Measurements from ENCODE around the gene TMEM187.

DNA sequence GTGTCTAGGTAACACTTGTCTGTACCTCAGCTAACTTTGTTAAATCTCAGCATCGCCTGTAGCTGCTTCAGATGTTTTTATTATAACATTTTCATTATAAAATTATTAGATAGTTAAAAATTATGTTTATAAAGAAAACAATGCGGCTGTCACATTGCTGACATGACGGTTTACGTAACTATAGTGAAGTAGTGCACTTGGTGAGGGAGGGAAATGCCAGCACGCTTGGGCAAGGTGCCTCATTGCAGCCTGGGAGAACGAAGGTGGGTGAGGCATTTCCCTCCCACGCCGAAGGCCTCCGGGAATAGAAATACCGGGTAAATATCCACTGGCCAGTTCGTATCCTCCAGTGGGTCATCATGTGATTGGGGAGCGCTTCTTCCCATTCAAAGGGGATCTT, 15.9 kb downstream of the TMEM187 start:
- TF ChIP-seq, protein P1, sequence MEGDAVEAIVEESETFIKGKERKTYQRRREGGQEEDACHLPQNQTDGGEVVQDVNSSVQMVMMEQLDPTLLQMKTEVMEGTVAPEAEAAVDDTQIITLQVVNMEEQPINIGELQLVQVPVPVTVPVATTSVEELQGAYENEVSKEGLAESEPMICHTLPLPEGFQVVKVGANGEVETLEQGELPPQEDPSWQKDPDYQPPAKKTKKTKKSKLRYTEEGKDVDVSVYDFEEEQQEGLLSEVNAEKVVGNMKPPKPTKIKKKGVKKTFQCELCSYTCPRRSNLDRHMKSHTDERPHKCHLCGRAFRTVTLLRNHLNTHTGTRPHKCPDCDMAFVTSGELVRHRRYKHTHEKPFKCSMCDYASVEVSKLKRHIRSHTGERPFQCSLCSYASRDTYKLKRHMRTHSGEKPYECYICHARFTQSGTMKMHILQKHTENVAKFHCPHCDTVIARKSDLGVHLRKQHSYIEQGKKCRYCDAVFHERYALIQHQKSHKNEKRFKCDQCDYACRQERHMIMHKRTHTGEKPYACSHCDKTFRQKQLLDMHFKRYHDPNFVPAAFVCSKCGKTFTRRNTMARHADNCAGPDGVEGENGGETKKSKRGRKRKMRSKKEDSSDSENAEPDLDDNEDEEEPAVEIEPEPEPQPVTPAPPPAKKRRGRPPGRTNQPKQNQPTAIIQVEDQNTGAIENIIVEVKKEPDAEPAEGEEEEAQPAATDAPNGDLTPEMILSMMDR (IDR thresholded peaks at IDR 0.05): no peak
- no peak for TF ChIP-seq EZH2phosphoT487 (IDR thresholded peaks at IDR 0.05)

Measured in neural progenitor cell (in vitro differentiated cells).